ENCODE results near the gene RELN. TPM values are rescaled to one million over a fixed set of nuclear protein-coding genes. Genes with fewer than 3 reads are reported as not detected.

RELN gene
- total and polyA plus RNA-seq, 10 donors: 0.03 to 7.6 (median 1.0) TPM

DNA sequence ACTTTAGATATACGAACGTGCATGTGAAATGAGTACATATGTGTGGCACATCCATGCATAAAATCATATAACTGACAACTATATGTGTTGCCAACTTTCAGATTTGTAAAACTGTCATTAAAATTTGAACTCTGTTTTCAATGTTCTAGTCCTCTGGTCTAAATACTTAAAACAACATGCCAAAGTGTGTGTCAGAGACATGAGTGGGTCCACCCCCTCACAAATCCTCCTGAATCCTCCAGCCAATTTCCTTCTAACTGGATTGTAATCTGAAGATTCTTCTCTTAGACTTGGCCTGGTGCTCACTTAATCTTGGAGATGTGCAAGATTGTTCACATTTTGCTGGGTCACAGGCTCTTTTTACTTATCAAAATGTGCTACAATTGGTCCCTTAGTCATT is 184.1 kb downstream of the RELN start:
- TF ChIP-seq, protein P1, sequence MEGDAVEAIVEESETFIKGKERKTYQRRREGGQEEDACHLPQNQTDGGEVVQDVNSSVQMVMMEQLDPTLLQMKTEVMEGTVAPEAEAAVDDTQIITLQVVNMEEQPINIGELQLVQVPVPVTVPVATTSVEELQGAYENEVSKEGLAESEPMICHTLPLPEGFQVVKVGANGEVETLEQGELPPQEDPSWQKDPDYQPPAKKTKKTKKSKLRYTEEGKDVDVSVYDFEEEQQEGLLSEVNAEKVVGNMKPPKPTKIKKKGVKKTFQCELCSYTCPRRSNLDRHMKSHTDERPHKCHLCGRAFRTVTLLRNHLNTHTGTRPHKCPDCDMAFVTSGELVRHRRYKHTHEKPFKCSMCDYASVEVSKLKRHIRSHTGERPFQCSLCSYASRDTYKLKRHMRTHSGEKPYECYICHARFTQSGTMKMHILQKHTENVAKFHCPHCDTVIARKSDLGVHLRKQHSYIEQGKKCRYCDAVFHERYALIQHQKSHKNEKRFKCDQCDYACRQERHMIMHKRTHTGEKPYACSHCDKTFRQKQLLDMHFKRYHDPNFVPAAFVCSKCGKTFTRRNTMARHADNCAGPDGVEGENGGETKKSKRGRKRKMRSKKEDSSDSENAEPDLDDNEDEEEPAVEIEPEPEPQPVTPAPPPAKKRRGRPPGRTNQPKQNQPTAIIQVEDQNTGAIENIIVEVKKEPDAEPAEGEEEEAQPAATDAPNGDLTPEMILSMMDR (IDR thresholded peaks at IDR 0.05 in 8 of 11, conservative IDR thresholded peaks at IDR 0.05 in 3 of 11): no peak
- no peak for TF ChIP-seq POLR2A (IDR thresholded peaks at IDR 0.05)
- TF ChIP-seq POLR2AphosphoS5 (IDR thresholded peaks at IDR 0.05): no peak
- DNase-seq: no peak
- Histone ChIP-seq H3K36me3 (no peaks in the 10 kb centered on the region), H3K27ac (no peak overlapping the region), H3K27me3 (replicated peaks in 1 of 7) (no peaks in the 10 kb centered on the region), H3K9me3 (no peaks in the 10 kb centered on the region), H3K4me1 (no peaks in the 10 kb centered on the region), H3K4me3 (no peak overlapping the region)
- intact Hi-C loops (cut with DNase I; ENCODE audit: low total_unique reads): no loop called here
- WGBS, 5 donors: 82 to 95% (median 93%) methylated on average over 2 of the region's 2 CpGs

DNA sequence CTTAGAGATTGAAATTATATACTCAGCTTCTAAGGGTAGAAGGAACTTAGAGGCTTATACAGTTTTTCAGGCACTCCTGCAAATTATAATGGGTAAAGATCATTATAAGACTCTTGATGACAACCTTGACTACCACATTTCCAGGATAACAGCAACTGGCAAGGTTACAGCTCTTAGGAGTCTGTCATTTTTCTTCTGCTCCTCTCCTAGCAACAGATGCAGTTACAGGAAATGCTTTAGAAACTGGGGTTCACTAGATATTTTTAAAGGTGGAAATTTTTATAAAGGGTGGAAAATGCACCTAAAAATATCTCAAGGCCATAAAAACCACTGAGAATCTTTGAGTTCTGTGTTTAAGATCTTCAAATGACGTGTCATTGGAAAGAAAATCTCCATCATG is 185.8 kb downstream of the RELN start:
- H3K4me1 ChIP-seq: no peaks in the 10 kb centered on the region
- H3K27ac ChIP-seq: no peak overlapping the region
- intact Hi-C loops (cut with DNase I; ENCODE audit: low total_unique reads): no loop called here
- 52 to 74% (median 57%) methylated on average over 1 of the region's 1 CpG for WGBS, 5 donors
- H3K36me3 ChIP-seq: no peaks in the 10 kb centered on the region
- H3K9me3 ChIP-seq: no peaks in the 10 kb centered on the region
- TF ChIP-seq, protein P1 (IDR thresholded peaks at IDR 0.05 in 8 of 11, conservative IDR thresholded peaks at IDR 0.05 in 3 of 11): no peak
- TF ChIP-seq POLR2A (IDR thresholded peaks at IDR 0.05) (no peak), POLR2AphosphoS5 (IDR thresholded peaks at IDR 0.05) (no peak)
- no peaks in the 10 kb centered on the region for H3K27me3 ChIP-seq (replicated peaks in 1 of 7)
- DNase-seq: no peak
- no peak overlapping the region for H3K4me3 ChIP-seq

DNA sequence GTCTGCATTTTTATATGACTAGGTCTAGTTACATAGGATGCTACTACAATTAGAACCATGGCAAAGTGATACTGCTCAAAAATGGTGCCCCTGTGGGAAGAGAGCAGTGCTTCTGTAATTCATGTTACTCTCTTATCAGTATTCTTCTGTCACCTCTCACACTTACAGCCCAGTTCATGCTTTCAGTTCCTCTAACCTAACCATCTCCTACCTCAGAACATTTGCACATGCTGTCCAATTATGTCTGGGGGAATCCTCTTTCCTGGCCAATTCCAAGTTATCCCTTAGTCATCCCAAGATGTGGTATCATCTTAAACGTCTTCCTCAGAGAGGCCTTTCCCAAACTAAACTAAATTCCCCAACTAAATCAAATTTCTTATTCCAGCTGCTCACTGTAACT is 190.2 kb downstream of the RELN start:
- Histone ChIP-seq H3K36me3 (no peaks in the 10 kb centered on the region), H3K9me3 (no peaks in the 10 kb centered on the region), H3K27ac (no peak overlapping the region), H3K4me1 (no peaks in the 10 kb centered on the region), H3K4me3 (no peak overlapping the region), H3K27me3 (replicated peaks in 1 of 7) (no peaks in the 10 kb centered on the region)
- no peak for DNase-seq
- TF ChIP-seq, protein P1 (IDR thresholded peaks at IDR 0.05 in 8 of 11, conservative IDR thresholded peaks at IDR 0.05 in 3 of 11): no peak
- TF ChIP-seq POLR2A (IDR thresholded peaks at IDR 0.05): no peak
- no peak for TF ChIP-seq POLR2AphosphoS5 (IDR thresholded peaks at IDR 0.05)
- WGBS, 5 donors: 33 to 58% (median 44%) methylated on average over 1 of the region's 1 CpG
- intact Hi-C loops (cut with DNase I; ENCODE audit: low total_unique reads): no loop called here

DNA sequence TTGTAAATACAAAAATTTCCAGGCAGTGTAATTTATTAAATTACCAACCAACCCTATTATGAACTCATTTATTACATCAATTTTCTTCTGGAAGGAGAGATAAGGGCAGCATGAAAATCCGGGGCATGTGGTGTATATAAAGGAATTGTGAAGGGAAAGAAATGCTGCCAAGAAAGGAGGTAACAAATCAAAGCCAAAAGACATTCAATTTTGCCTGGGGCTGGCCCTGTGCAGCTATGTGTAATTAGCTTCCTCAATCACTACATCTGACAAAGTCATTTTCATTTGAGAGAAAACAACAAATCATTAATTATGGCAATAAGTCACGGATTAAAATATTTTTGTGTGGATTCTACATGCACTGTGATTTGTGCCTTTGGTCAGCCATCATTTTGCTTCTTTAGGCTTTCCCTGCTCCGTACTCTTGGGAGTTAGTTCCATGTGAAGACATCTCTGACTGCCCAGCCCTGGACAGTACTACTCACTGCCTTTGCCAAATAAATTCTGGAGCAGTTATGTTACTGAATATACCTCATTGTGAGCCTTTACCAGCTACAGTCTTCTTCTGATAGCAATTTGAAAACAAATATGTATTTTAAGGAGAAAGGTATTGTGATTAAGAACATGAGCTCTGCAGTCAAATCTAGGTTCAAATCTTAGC is 191.7 kb downstream of the RELN start:
- DNase-seq: no peak
- intact Hi-C loops (cut with DNase I; ENCODE audit: low total_unique reads): no loop called here
- Histone ChIP-seq H3K4me3 (no peak overlapping the region), H3K9me3 (no peaks in the 10 kb centered on the region), H3K27ac (no peak overlapping the region), H3K4me1 (no peaks in the 10 kb centered on the region), H3K27me3 (replicated peaks in 1 of 7) (no peaks in the 10 kb centered on the region), H3K36me3 (no peaks in the 10 kb centered on the region)
- TF ChIP-seq POLR2AphosphoS5 (IDR thresholded peaks at IDR 0.05) (no peak), POLR2A (IDR thresholded peaks at IDR 0.05) (no peak)
- TF ChIP-seq, protein P1 (IDR thresholded peaks at IDR 0.05 in 8 of 11, conservative IDR thresholded peaks at IDR 0.05 in 3 of 11): no peak
- WGBS, 5 donors: 64 to 79% (median 70%) methylated on average over 3 of the region's 3 CpGs

Data from spleen (tissue), 11 donors.